ENCODE results near the gene CDKN2C. TPM values are rescaled to one million over a fixed set of nuclear protein-coding genes. Genes with fewer than 3 reads are reported as not detected.

The CDKN2C gene
- total RNA-seq, 1 experiment from 2014 or later = 3.5 TPM

GRCh38 chr1:50985094-50985493 is 15.0 kb downstream of the CDKN2C start:
- Histone ChIP-seq H3K4me3 (ENCODE audit: low read depth, low read length) (no peak overlapping the region), H3K4me1 (no peaks in the 10 kb centered on the region), H3K36me3 (ENCODE audit: control insufficient read depth, insufficient read depth, low read length) (no peaks in the 10 kb centered on the region), H3K9me3 (no peaks in the 10 kb centered on the region), H3K27me3 (replicated peaks; ENCODE audit: control insufficient read depth, insufficient read depth, low read length) (no peaks in the 10 kb centered on the region)
- ChIA-PET POLR2A (no interaction called here), CTCF (no interaction called here)
- no peak for TF ChIP-seq CTCF (IDR thresholded peaks at IDR 0.05; ENCODE audit: insufficient read depth in 1 of 2, low read depth in 1 of 2, low read length in 1 of 2, severe bottlenecking in 1 of 2, unreplicated experiment in 1 of 2)
- no TSS peak for BruUV-seq (replicated peaks)
- H3K4me3 Mint-ChIP-seq (ENCODE audit: unreplicated experiment) = no peak overlapping the region
- H3K36me3 Mint-ChIP-seq (ENCODE audit: insufficient read depth, unreplicated experiment) = no peaks in the 10 kb centered on the region
- intact Hi-C loops (cut with micrococcal nuclease; ENCODE audit: unreplicated experiment) = no loop called here
- no peaks in the 10 kb centered on the region for H3K27me3 Mint-ChIP-seq (ENCODE audit: insufficient read depth, unreplicated experiment)
- no peak overlapping the region for H3K27ac Mint-ChIP-seq (ENCODE audit: unreplicated experiment)
- H3K9me3 Mint-ChIP-seq (ENCODE audit: unreplicated experiment) = no peaks in the 10 kb centered on the region
- no peak for DNase-seq
- H3K4me1 Mint-ChIP-seq (ENCODE audit: low read depth, unreplicated experiment) = no peaks in the 10 kb centered on the region

- no peaks in the 10 kb centered on the region for H3K27me3 Mint-ChIP-seq (ENCODE audit: insufficient read depth, unreplicated experiment)
- Histone ChIP-seq H3K4me1 (no peaks in the 10 kb centered on the region), H3K4me3 (ENCODE audit: low read depth, low read length) (no peak overlapping the region), H3K27me3 (replicated peaks; ENCODE audit: control insufficient read depth, insufficient read depth, low read length) (no peaks in the 10 kb centered on the region), H3K9me3 (no peaks in the 10 kb centered on the region), H3K36me3 (ENCODE audit: control insufficient read depth, insufficient read depth, low read length) (no peaks in the 10 kb centered on the region)
- no peaks in the 10 kb centered on the region for H3K9me3 Mint-ChIP-seq (ENCODE audit: unreplicated experiment)
- H3K27ac Mint-ChIP-seq (ENCODE audit: unreplicated experiment) = no peak overlapping the region
- ChIA-PET POLR2A (no interaction called here), CTCF (no interaction called here)
- BruUV-seq (replicated peaks) = no TSS peak
- no peak overlapping the region for H3K4me3 Mint-ChIP-seq (ENCODE audit: unreplicated experiment)
- H3K4me1 Mint-ChIP-seq (ENCODE audit: low read depth, unreplicated experiment) = no peaks in the 10 kb centered on the region
- DNase-seq = no peak
- TF ChIP-seq CTCF (IDR thresholded peaks at IDR 0.05; ENCODE audit: insufficient read depth in 1 of 2, low read depth in 1 of 2, low read length in 1 of 2, severe bottlenecking in 1 of 2, unreplicated experiment in 1 of 2) = no peak
- intact Hi-C loops (cut with micrococcal nuclease; ENCODE audit: unreplicated experiment) = no loop called here
- H3K36me3 Mint-ChIP-seq (ENCODE audit: insufficient read depth, unreplicated experiment) = no peaks in the 10 kb centered on the region
These were observed 16.6 kb downstream of the CDKN2C start for GRCh38 chr1:50986653-50987052.

GRCh38 chr1:50989694-50990093 is 19.6 kb downstream of the CDKN2C start:
- Histone ChIP-seq H3K4me3 (ENCODE audit: low read depth, low read length) (no peak overlapping the region), H3K36me3 (ENCODE audit: control insufficient read depth, insufficient read depth, low read length) (no peaks in the 10 kb centered on the region), H3K9me3 (no peaks in the 10 kb centered on the region), H3K27me3 (replicated peaks; ENCODE audit: control insufficient read depth, insufficient read depth, low read length) (no peaks in the 10 kb centered on the region), H3K4me1 (no peaks in the 10 kb centered on the region)
- Mint-ChIP-seq H3K27ac (ENCODE audit: unreplicated experiment) (no peak overlapping the region), H3K9me3 (ENCODE audit: unreplicated experiment) (no peaks in the 10 kb centered on the region), H3K36me3 (ENCODE audit: insufficient read depth, unreplicated experiment) (no peaks in the 10 kb centered on the region), H3K4me1 (ENCODE audit: low read depth, unreplicated experiment) (no peaks in the 10 kb centered on the region), H3K27me3 (ENCODE audit: insufficient read depth, unreplicated experiment) (no peaks in the 10 kb centered on the region), H3K4me3 (ENCODE audit: unreplicated experiment) (no peak overlapping the region)
- intact Hi-C loops (cut with micrococcal nuclease; ENCODE audit: unreplicated experiment) = no loop called here
- no peak for DNase-seq
- CTCF ChIA-PET = no interaction called here
- POLR2A ChIA-PET = no interaction called here
- no TSS peak for BruUV-seq (replicated peaks)
- no peak for TF ChIP-seq CTCF (IDR thresholded peaks at IDR 0.05; ENCODE audit: insufficient read depth in 1 of 2, low read depth in 1 of 2, low read length in 1 of 2, severe bottlenecking in 1 of 2, unreplicated experiment in 1 of 2)
